Psoas muscle (tissue), 8 donors: ENCODE results near the gene ICE2. TPM values are rescaled to one million over a fixed set of nuclear protein-coding genes. Genes with fewer than 3 reads are reported as not detected.

Experiments
- ATAC-seq, 4 donors: fragments of 200-7000 bp; cut with Tn5 transposase; one replicate each; pipeline ENCODE4 v1.9.1; 2020; ENCODE audit warnings: moderate library complexity in 3 of 4, mild to moderate bottlenecking in 2 of 4
- DNase-seq, 2 donors: peaks; one replicate each; pipeline ENCODE4 v3.0.0-alpha.2; 2020
- H3K27ac ChIP-seq: fragments of 200-600 bp; one replicate; pipeline ENCODE4 v1.8.0; 2022
- H3K27me3 ChIP-seq, 3 donors: fragments of 200-600 bp in 1 of 3; one replicate each; pipeline versions ENCODE4 v1.6.1 to v1.8.0; 2013 to 2022; ENCODE audit warnings: low read length in 2 of 3, mild to moderate bottlenecking in 2 of 3, moderate library complexity in 1 of 3; ENCODE audit not compliant: insufficient read depth in 3 of 3
- H3K36me3 ChIP-seq, 2 donors: fragments of 200-600 bp in 1 of 2; one replicate each; pipeline versions ENCODE4 v1.6.1 to v1.8.0; 2013 to 2022; ENCODE audit warnings: low read depth in 1 of 2, mild to moderate bottlenecking in 1 of 2, moderate library complexity in 1 of 2; ENCODE audit not compliant: insufficient read depth in 1 of 2
- H3K4me1 ChIP-seq: fragments of 200-600 bp; one replicate; pipeline ENCODE4 v1.8.0; 2022
- H3K4me3 ChIP-seq: fragments of 200-600 bp; one replicate; pipeline ENCODE4 v1.8.0; 2022; ENCODE audit warnings: mild to moderate bottlenecking
- H3K9me3 ChIP-seq: fragments of 200-600 bp; one replicate; pipeline ENCODE4 v1.8.0; 2022
- WGBS, 3 donors: extraction: QIAGEN DNeasy Blood & Tissue Kit; methylation state at CpG; one replicate each; pipeline versions ENCODE4 v1.1.6 to v1.1.7; 2013; 5-methylcytosine and 5-hydroxymethylcytosine counted together
- intact Hi-C, 2 donors: fragments of 100-400 bp; cut with DNase I; formaldehyde crosslinking; loops; one replicate each; pipeline versions ENCODE4 v1.11.0 to v1.14.2; 2022
- polyA plus RNA-seq, 3 donors: library from polyadenylated mRNA; stranded (reverse); fragments of 200-250 nt; gene quantifications; one replicate each; pipeline ENCODE4 v1.2.3, GENCODE V29; 2013
- total RNA-seq, 4 donors: library from RNA; stranded (reverse); fragmentation: NEBNext Ultra II Directional in 2 of 4; extraction: Animal tissue kit (Norgen Biotek cat#: 25700) in 2 of 4; gene quantifications; one replicate each; pipeline versions ENCODE4 v1.2.1 to v1.2.4, GENCODE V29; 2021 to 2023
- TF ChIP-seq, protein P1 (sequence below): fragments of 200-600 bp; IDR thresholded peaks from one replicate; pipeline ENCODE4 v1.8.0; 2022; ENCODE audit warnings: antibody characterized with exemption
- donor health status: healthy with polysubstance abuse.
- donor health status: DM: no; HTN: no; CAD: no; lungs with moderate emphysema.
- donor health status: Bipolar disorder and iron deficiency.
- donor health status: healthy.
- donor health status: DM: yes; HTN: yes; CAD: no.
- donor health status: DM: no; HTN: no; CAD: no.
- donor health status: DM: no; HTN: no; CAD: no.
- donor health status: DM: yes; HTN: yes; CAD: no.

ICE2 gene
- total and polyA plus RNA-seq, 7 donors: 5.2 to 25.9 (median 20.0) TPM

- DNase-seq: no peak
- H3K27ac ChIP-seq: peak overlapping the region; percentile 43
Measured at GRCh38 chr15:60525341-60526039, 46.5 kb upstream of the ICE2 start.

DNA sequence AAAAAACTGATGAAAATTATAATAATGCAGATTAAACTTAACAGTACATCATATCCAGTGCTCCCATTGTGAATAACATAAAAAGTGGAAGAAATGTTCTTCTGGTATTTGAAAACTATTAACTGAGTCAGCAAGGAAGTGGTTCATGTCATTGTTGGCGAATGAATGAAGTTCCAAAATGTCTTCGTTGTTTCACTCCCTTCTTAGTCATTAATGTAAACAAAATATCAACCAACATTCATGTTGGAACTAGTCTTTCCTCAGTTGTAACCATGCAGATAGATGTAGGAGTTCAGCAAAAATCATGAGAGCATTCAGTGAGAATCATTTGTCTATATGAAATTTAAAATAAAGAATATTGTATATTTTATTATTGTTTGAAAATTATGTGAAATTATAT, 44.1 kb upstream of the ICE2 start:
- no peaks in the 10 kb centered on the region for H3K27me3 ChIP-seq
- intact Hi-C loops: no loop called here
- H3K27ac ChIP-seq: no peak overlapping the region
- H3K36me3 ChIP-seq: peaks cover 0 to 3% of the 10 kb centered on the region in 2 donors
- DNase-seq (no peak), ATAC-seq (no peak)
- TF ChIP-seq, protein P1, sequence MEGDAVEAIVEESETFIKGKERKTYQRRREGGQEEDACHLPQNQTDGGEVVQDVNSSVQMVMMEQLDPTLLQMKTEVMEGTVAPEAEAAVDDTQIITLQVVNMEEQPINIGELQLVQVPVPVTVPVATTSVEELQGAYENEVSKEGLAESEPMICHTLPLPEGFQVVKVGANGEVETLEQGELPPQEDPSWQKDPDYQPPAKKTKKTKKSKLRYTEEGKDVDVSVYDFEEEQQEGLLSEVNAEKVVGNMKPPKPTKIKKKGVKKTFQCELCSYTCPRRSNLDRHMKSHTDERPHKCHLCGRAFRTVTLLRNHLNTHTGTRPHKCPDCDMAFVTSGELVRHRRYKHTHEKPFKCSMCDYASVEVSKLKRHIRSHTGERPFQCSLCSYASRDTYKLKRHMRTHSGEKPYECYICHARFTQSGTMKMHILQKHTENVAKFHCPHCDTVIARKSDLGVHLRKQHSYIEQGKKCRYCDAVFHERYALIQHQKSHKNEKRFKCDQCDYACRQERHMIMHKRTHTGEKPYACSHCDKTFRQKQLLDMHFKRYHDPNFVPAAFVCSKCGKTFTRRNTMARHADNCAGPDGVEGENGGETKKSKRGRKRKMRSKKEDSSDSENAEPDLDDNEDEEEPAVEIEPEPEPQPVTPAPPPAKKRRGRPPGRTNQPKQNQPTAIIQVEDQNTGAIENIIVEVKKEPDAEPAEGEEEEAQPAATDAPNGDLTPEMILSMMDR: no peak
- H3K4me1 ChIP-seq: peaks cover 42% of the 10 kb centered on the region
- no peak overlapping the region for H3K4me3 ChIP-seq
- 46 to 65% (median 65%) methylated on average over 2 of the region's 2 CpGs for WGBS, 3 donors
- no peaks in the 10 kb centered on the region for H3K9me3 ChIP-seq

More at GRCh38 chr15:60525341-60526039, 46.5 kb upstream of the ICE2 start:
- TF ChIP-seq, protein P1: no peak
- Histone ChIP-seq H3K9me3 (no peaks in the 10 kb centered on the region), H3K27me3 (no peaks in the 10 kb centered on the region), H3K36me3 (peaks cover 0 to 7% of the 10 kb centered on the region in 2 donors), H3K4me3 (no peak overlapping the region), H3K4me1 (peaks cover 45% of the 10 kb centered on the region)
- 41 to 61% (median 46%) methylated on average over 4 of the region's 4 CpGs for WGBS, 3 donors
- ATAC-seq: no peak
- intact Hi-C loops: no loop called here

DNA sequence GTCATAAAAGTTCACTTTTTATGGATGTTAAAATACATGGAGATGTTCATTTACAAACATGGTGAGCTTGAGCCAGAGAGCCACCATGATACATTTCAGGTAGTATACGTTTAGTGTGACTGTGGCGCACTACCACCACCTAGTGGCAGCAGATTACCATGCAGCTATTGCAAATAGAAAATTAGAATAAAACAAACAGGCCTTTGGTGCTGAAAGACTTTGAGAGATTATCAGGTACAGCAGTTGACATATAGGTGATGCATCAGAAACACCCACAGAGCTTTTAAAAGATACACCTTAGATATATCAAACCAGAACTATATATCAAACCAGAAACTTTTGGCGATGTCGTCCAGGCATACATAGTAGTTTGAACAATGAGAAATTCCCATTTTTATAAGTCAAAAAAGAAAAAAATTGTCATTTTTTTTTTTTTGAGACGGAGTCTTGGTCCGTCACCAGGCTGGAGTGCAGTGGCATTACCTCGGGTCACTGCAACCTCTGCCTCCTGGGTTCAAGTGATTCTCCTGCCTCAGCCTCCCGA, 42.0 kb upstream of the ICE2 start:
- WGBS, 3 donors: 71 to 72% (median 71%) methylated on average over 8 of the region's 8 CpGs
- no peaks in the 10 kb centered on the region for H3K9me3 ChIP-seq
- ATAC-seq: peak; percentile 68 to 78 (median 72)
- no peaks in the 10 kb centered on the region for H3K27me3 ChIP-seq
- peak; percentile 66 to 71 for DNase-seq
- peak overlapping the region; percentile 61 for H3K27ac ChIP-seq
- peaks cover 0 to 3% of the 10 kb centered on the region in 2 donors for H3K36me3 ChIP-seq
- peaks cover 23% of the 10 kb centered on the region for H3K4me1 ChIP-seq
- TF ChIP-seq, protein P1: peak; percentile 86
- H3K4me3 ChIP-seq: no peak overlapping the region
- intact Hi-C loops: no loop called here

- TF ChIP-seq, protein P1: no peak
- DNase-seq: no peak
Measured at GRCh38 chr15:60520013-60520824, 41.3 kb upstream of the ICE2 start.

More at GRCh38 chr15:60520013-60520824, 41.3 kb upstream of the ICE2 start:
- Histone ChIP-seq H3K27me3 (no peaks in the 10 kb centered on the region), H3K36me3 (peaks cover 0 to 3% of the 10 kb centered on the region in 2 donors), H3K9me3 (no peaks in the 10 kb centered on the region), H3K4me1 (peaks cover 16% of the 10 kb centered on the region), H3K4me3 (no peak overlapping the region), H3K27ac (peak overlapping the region; percentile 61)
- intact Hi-C loops: no loop called here
- WGBS, 3 donors: 52 to 79% (median 66%) methylated on average over 6 of the region's 6 CpGs
- peak; percentile 64 to 91 (median 86) for ATAC-seq
